ENCODE results near the gene FAM78B.

GRCh38 chr1:166079276-166079675 is 87.5 kb downstream of the FAM78B start:
- TF ChIP-seq EZH2 (IDR thresholded peaks at IDR 0.05), result no peak
- no peak for TF ChIP-seq POLR2AphosphoS5 (IDR thresholded peaks at IDR 0.05; ENCODE audit: borderline replicate concordance, low read depth, low read length)
- TF ChIP-seq FOXP2 (optimal IDR thresholded peaks at IDR 0.05; ENCODE audit: control extremely low read depth, extremely low read length, insufficient read depth), result no peak
